Lung (tissue), 12 donors: ENCODE measurements around the gene TMEM178B. TPM values are rescaled to one million over a fixed set of nuclear protein-coding genes. Genes with fewer than 3 reads are reported as not detected.

ENCODE experiments used
- ATAC-seq: fragments of 200-7000 bp; cut with Tn5 transposase; one replicate; pipeline ENCODE4 v1.9.1; 2020; ENCODE audit warnings: moderate number of reproducible peaks; ENCODE audit not compliant: insufficient read depth, low FRiP score
- DNase-seq, 3 donors: peaks; one replicate each; pipeline ENCODE4 v3.0.0-alpha.2; 2013 to 2017
- H3K27ac ChIP-seq, 2 donors: one replicate each; pipeline ENCODE4 v1.5.1; 2013; ENCODE audit warnings: mild to moderate bottlenecking in 2 of 2, moderate library complexity in 2 of 2, control low read depth in 1 of 2, inconsistent platforms in 1 of 2, low read depth in 1 of 2, low read length in 1 of 2
- H3K27me3 ChIP-seq, 3 donors: one replicate each; pipeline ENCODE4 v1.5.1; 2013; ENCODE audit warnings: low read length in 2 of 3; ENCODE audit not compliant: control insufficient read depth in 3 of 3, insufficient read depth in 3 of 3
- H3K36me3 ChIP-seq, 4 donors: one replicate each; pipeline ENCODE4 v1.5.1; 2013; ENCODE audit warnings: low read length in 4 of 4, mild to moderate bottlenecking in 1 of 4, moderate library complexity in 1 of 4; ENCODE audit not compliant: control insufficient read depth in 4 of 4, insufficient read depth in 4 of 4
- H3K4me1 ChIP-seq, 5 donors: one replicate each; pipeline ENCODE4 v1.5.1; 2013; ENCODE audit warnings: low read length in 5 of 5, mild to moderate bottlenecking in 2 of 5, moderate library complexity in 1 of 5; ENCODE audit not compliant: control insufficient read depth in 5 of 5, insufficient read depth in 5 of 5
- H3K4me3 ChIP-seq: one replicate; pipeline ENCODE4 v1.5.1; 2013; ENCODE audit warnings: mild to moderate bottlenecking, control low read depth, moderate library complexity
- H3K9ac ChIP-seq, 2 donors: one replicate each; pipeline ENCODE4 v1.5.1; 2013; ENCODE audit warnings: low read length in 2 of 2, control low read depth in 1 of 2; ENCODE audit not compliant: insufficient read depth in 1 of 2
- H3K9me3 ChIP-seq, 4 donors: one replicate each; pipeline ENCODE4 v1.5.1; 2013; ENCODE audit warnings: low read length in 3 of 4, mild to moderate bottlenecking in 1 of 4, moderate library complexity in 1 of 4; ENCODE audit not compliant: control insufficient read depth in 4 of 4, insufficient read depth in 3 of 4
- CTCF ChIP-seq: IDR thresholded peaks from 2 replicates; pipeline ENCODE4 v1.5.1; 2012; ENCODE audit warnings: mild to moderate bottlenecking; ENCODE audit errors: control extremely low read depth, extremely low read depth
- WGBS, 2 donors: extraction: QIAGEN DNeasy Blood & Tissue Kit; methylation state at CpG; one replicate each; pipeline ENCODE4 v1.1.7; 2013; 5-methylcytosine and 5-hydroxymethylcytosine counted together
- polyA plus RNA-seq, 2 donors: library from polyadenylated mRNA; stranded (reverse); fragments of 200-250 nt; gene quantifications; one replicate each; pipeline ENCODE4 v1.2.1, GENCODE V29; 2013
- total RNA-seq, 2 donors: library from RNA; depleted of rRNA in 1 of 2; stranded (reverse); fragments of >200 nt in 1 of 2; gene quantifications; one replicate each; pipeline ENCODE4 v1.2.1, GENCODE V29; 2014 to 2021
- donor health status: control.
- donor health status: control.
- donor health status: Bipolar disorder and iron deficiency.
- donor health status: healthy.
- donor health status: DM: yes; HTN: yes; CAD: no.

Gene TMEM178B
- total and polyA plus RNA-seq, 4 donors: 0.04 to 2.4 (median 0.48) TPM

- H3K4me1 ChIP-seq: no peaks in the 10 kb centered on the region
- H3K27ac ChIP-seq: no peak overlapping the region
- ATAC-seq (no peak), DNase-seq (no peak)
- peaks cover 0 to 4% (median 0%) of the 10 kb centered on the region in 4 donors for H3K9me3 ChIP-seq
- no peak overlapping the region for H3K4me3 ChIP-seq
- no peak overlapping the region for H3K9ac ChIP-seq
- peaks cover 0 to 2% (median 0%) of the 10 kb centered on the region in 3 donors for H3K27me3 ChIP-seq
- no peak for TF ChIP-seq CTCF
- 87 to 89% methylated on average over 5 of the region's 5 CpGs for WGBS, 2 donors
- H3K36me3 ChIP-seq: no peaks in the 10 kb centered on the region
Observed at GRCh38 chr7:141228482-141228881, 154.6 kb downstream of the TMEM178B start.

GRCh38 chr7:141231018-141231792, 157.3 kb downstream of the TMEM178B start:
- ATAC-seq: peak; percentile 23
- no peak for TF ChIP-seq CTCF
- peak; percentile 37 to 65 (median 40) for DNase-seq
- H3K27ac ChIP-seq: no peak overlapping the region
- H3K4me3 ChIP-seq: no peak overlapping the region
- H3K9ac ChIP-seq: no peak overlapping the region
- WGBS, 2 donors: 28 to 51% methylated on average over 5 of the region's 5 CpGs
- no peaks in the 10 kb centered on the region for H3K4me1 ChIP-seq
- H3K27me3 ChIP-seq: peaks cover 0 to 5% (median 0%) of the 10 kb centered on the region in 3 donors
- no peaks in the 10 kb centered on the region for H3K9me3 ChIP-seq
- H3K36me3 ChIP-seq: no peaks in the 10 kb centered on the region

- Histone ChIP-seq H3K36me3 (no peaks in the 10 kb centered on the region), H3K4me1 (no peaks in the 10 kb centered on the region), H3K27me3 (peaks cover 0 to 5% (median 0%) of the 10 kb centered on the region in 3 donors), H3K9ac (no peak overlapping the region), H3K4me3 (no peak overlapping the region), H3K27ac (no peak overlapping the region), H3K9me3 (no peaks in the 10 kb centered on the region)
- ATAC-seq: no peak
- no peak for DNase-seq
- TF ChIP-seq CTCF: no peak
- WGBS, 2 donors: 76 to 79% methylated on average over 4 of the region's 4 CpGs
Observed at GRCh38 chr7:141232286-141233051, 158.6 kb downstream of the TMEM178B start.
